HEK293T (cell line): Measurements from ENCODE around the gene MCOLN1.

Experiments
- ELF4 ChIP-seq: fragments of 450-650 bp; IDR thresholded peaks from 2 replicates; pipeline ENCODE4 v1.6.1; 2017; ENCODE audit warnings: antibody characterized with exemption
- FOXK2 ChIP-seq: fragments of 450-650 bp; IDR thresholded peaks from 2 replicates; pipeline ENCODE4 v1.6.1; 2016; ENCODE audit warnings: mild to moderate bottlenecking
- FOXM1 ChIP-seq: fragments of 450-650 bp; IDR thresholded peaks from 2 replicates; pipeline ENCODE4 v1.6.1; 2017; ENCODE audit warnings: mild to moderate bottlenecking, borderline replicate concordance
- SP1 ChIP-seq: fragments of 450-650 bp; IDR thresholded peaks from 2 replicates; pipeline ENCODE4 v1.6.1; 2017

DNA sequence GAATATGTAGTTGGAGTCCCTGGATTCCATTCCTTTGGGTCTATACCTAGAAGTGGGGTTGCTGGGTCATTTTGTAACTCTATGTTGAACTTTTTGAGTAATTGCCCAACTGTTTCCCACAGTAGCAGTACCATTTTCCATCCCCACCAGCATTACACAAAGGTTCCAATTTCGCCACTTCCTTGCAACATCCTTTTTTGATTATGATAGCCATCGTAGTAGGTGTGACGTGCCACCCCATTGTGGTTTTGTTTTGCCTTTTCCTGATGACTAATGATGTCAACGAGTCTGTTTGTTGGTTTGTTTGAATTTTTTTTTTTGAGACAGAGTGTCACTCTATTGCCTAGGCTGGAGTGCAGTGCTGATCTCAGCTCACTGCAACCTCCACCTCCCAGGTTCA lies 30.3 kb upstream of the MCOLN1 start:
- TF ChIP-seq SP1 (no peak), ELF4 (no peak), FOXM1 (no peak), FOXK2 (no peak)
